K562 (cell line): Measurements from ENCODE around the gene SHISA6. TPM values are rescaled to one million over a fixed set of nuclear protein-coding genes. Genes with fewer than 3 reads are reported as not detected.

Experiments
- ATAC-seq: fragments of 200-7000 bp; cut with Tn5 transposase; 3 replicates; pipeline ENCODE4 v1.9.1; 2020; ENCODE audit warnings: moderate library complexity
- BruUV-seq: library from RNA; stranded (reverse); fragments of 400-500 nt; replicated peaks from 2 replicates; lab custom pipeline; 2021; lab: Mats Ljungman, UMichigan
- CTCF ChIA-PET: fragments of 300-600 bp; formaldehyde crosslinking; extraction: SDS; loops from one replicate; lab custom pipeline; 2021; ENCODE audit warnings: low intra/inter-chr PET ratio; lab: Yijun Ruan, JAX
- POLR2A ChIA-PET: fragments of 300-600, 350-650 bp; sonication (Branson Sonifier 250); formaldehyde crosslinking; extraction: SDS; loops from one replicate; lab custom pipeline; 2021; ENCODE audit warnings: antibody characterized with exemption, inconsistent platforms; lab: Yijun Ruan, JAX
- DNase-seq, 4 experiments: peaks; one replicate each; pipeline versions ENCODE4 v3.0.0 to v3.0.0-alpha.2; 2011 to 2018; ENCODE audit warnings: low spot score in 3 of 4, mixed read lengths in 3 of 4; ENCODE audit errors: extremely low read depth in 1 of 4
- FAIRE-seq: peaks from 2 replicates; lab custom pipeline; 2011; peaks lifted over from hg19 to GRCh38; lab: Jason Lieb, UNC
- H2AFZ ChIP-seq: 2 replicates; pipeline ENCODE4 v1.6.0; 2011; ENCODE audit warnings: low read depth, low read length, control low read depth, inconsistent platforms
- H3K27ac ChIP-seq: fragments of 200-600 bp; 3 replicates; pipeline ENCODE4 v1.8.0; 2011; ENCODE audit warnings: low read depth, mild to moderate bottlenecking, control low read depth, inconsistent platforms, low read length, moderate library complexity, mixed read lengths; ENCODE audit errors: extremely low read depth
- H3K27me3 ChIP-seq, 2 experiments: fragments of 300-600 bp in 1 of 2; 2 replicates in 1 of 2; 3 replicates in 1 of 2; pipeline versions ENCODE4 v1.6.0 to v1.8.0; 2011; ENCODE audit warnings: inconsistent platforms in 2 of 2, low read length in 2 of 2, mild to moderate bottlenecking in 1 of 2, mixed read lengths in 1 of 2, moderate library complexity in 1 of 2; ENCODE audit not compliant: control insufficient read depth in 2 of 2, insufficient read depth in 2 of 2
- H3K36me3 ChIP-seq: fragments of 300-600 bp; 3 replicates; pipeline ENCODE4 v1.8.0; 2011; ENCODE audit warnings: mild to moderate bottlenecking, low read length, inconsistent platforms; ENCODE audit not compliant: control insufficient read depth, insufficient read depth
- H3K4me1 ChIP-seq, 2 experiments: fragments of 200-600 bp in 1 of 2; replicated peaks in 1 of 2; 2 replicates in 1 of 2; 3 replicates in 1 of 2; pipeline versions ENCODE4 v1.5.1 to v1.8.0; 2011; ENCODE audit warnings: inconsistent platforms in 2 of 2, low read length in 2 of 2, mild to moderate bottlenecking in 1 of 2, mixed read lengths in 1 of 2, moderate library complexity in 1 of 2; ENCODE audit not compliant: control insufficient read depth in 2 of 2, insufficient read depth in 2 of 2
- H3K4me2 ChIP-seq: 2 replicates; pipeline ENCODE4 v1.6.1; 2011; ENCODE audit warnings: low read length, control low read depth, inconsistent platforms, mixed read lengths; ENCODE audit not compliant: insufficient read depth
- H3K4me3 ChIP-seq: fragments of 200-600 bp; sonication (generic), shearing (Covaris generic); 2 replicates; pipeline ENCODE4 v1.5.1; 2016; ENCODE audit warnings: control low read depth, inconsistent platforms
- H3K79me2 ChIP-seq: fragments of 200-600 bp; 3 replicates; pipeline ENCODE4 v1.8.0; 2011; ENCODE audit warnings: low read length, inconsistent platforms; ENCODE audit not compliant: control insufficient read depth, insufficient read depth
- H3K9ac ChIP-seq, 2 experiments: 2 replicates each; pipeline versions ENCODE4 v1.6.0 to v1.6.1; 2011; ENCODE audit warnings: low read depth in 2 of 2, low read length in 2 of 2, control low read depth in 1 of 2, inconsistent platforms in 1 of 2, mild to moderate bottlenecking in 1 of 2, mixed read lengths in 1 of 2; ENCODE audit not compliant: insufficient read depth in 1 of 2
- H3K9me1 ChIP-seq: one replicate; pipeline ENCODE4 v1.6.0; 2011; ENCODE audit warnings: inconsistent platforms, mild to moderate bottlenecking, low read length, moderate library complexity; ENCODE audit not compliant: control insufficient read depth, insufficient read depth
- H3K9me3 ChIP-seq: replicated peaks from 2 replicates; pipeline ENCODE4 v1.5.1; 2011; ENCODE audit warnings: low read depth, low read length, inconsistent platforms; ENCODE audit not compliant: control insufficient read depth, insufficient read depth
- H4K20me1 ChIP-seq: replicated peaks from 2 replicates; pipeline ENCODE4 v1.6.1; 2011; ENCODE audit warnings: low read length, inconsistent platforms, mixed read lengths; ENCODE audit not compliant: control insufficient read depth, insufficient read depth
- ATF1 ChIP-seq, 2 experiments: fragments of 450-650 bp in 1 of 2; IDR thresholded peaks; 2 replicates each; pipeline ENCODE4 v1.6.1; 2016; ENCODE audit warnings: missing compliant biosample characterization in 1 of 2, missing genetic modification characterization in 1 of 2
- CHAMP1 ChIP-seq: fragments of 450-650 bp; IDR thresholded peaks from 2 replicates; pipeline ENCODE4 v1.6.1; 2016; ENCODE audit warnings: mild to moderate bottlenecking
- FOSL1 ChIP-seq: fragments of 200-800 bp; sonication (Bioruptor generic); conservative IDR thresholded peaks from 2 replicates; pipeline ENCODE4 v1.6.1; 2016; ENCODE audit warnings: missing genetic modification characterization, missing compliant biosample characterization
- GTF2A2 ChIP-seq: IDR thresholded peaks from 2 replicates; pipeline ENCODE4 v1.6.1; 2016; ENCODE audit warnings: mild to moderate bottlenecking, missing genetic modification characterization, missing compliant biosample characterization
- ID3 ChIP-seq, 2 experiments: fragments of 250-450 bp in 1 of 2; fragments of 450-650 bp in 1 of 2; sonication (Bioruptor Pico) in 1 of 2; IDR thresholded peaks; 2 replicates each; pipeline versions ENCODE4 v1.6.1 to v1.8.0; 2016 to 2021; ENCODE audit warnings: mild to moderate bottlenecking in 2 of 2, moderate library complexity in 2 of 2, missing compliant biosample characterization in 1 of 2, missing genetic modification characterization in 1 of 2
- MAFF ChIP-seq: IDR thresholded peaks from 2 replicates; pipeline ENCODE4 v1.6.1; 2012; ENCODE audit warnings: low read length, improper control_type of control experiment
- MLX ChIP-seq, 2 experiments: fragments of 450-650 bp in 1 of 2; sonication (generic) in 1 of 2; formaldehyde crosslinking; conservative IDR thresholded peaks; 2 replicates each; pipeline versions ENCODE4 v1.4.0 to v1.8.1; 2020 to 2022; ENCODE audit warnings: mild to moderate bottlenecking in 1 of 2, missing genetic modification reagents in 1 of 2
- NR2C2 ChIP-seq, 2 experiments: fragments of 200-800 bp in 1 of 2; sonication (Bioruptor generic) in 1 of 2; sonication (generic) in 1 of 2; formaldehyde crosslinking in 1 of 2; IDR thresholded peaks; 2 replicates each; pipeline versions ENCODE4 v1.6.1 to v1.8.0; 2016 to 2022; ENCODE audit warnings: mild to moderate bottlenecking in 1 of 2, missing compliant biosample characterization in 1 of 2, missing genetic modification characterization in 1 of 2, missing genetic modification reagents in 1 of 2
- PURB ChIP-seq: sonication (generic); formaldehyde crosslinking; IDR thresholded peaks from 2 replicates; pipeline ENCODE4 v1.9.0; 2021; ENCODE audit warnings: low read depth, mild to moderate bottlenecking, missing genetic modification reagents
- ZNF740 ChIP-seq, 3 experiments: fragments of 200-800 bp in 1 of 3; sonication (Bioruptor generic) in 1 of 3; sonication (generic) in 1 of 3; formaldehyde crosslinking in 1 of 3; IDR thresholded peaks; 2 replicates each; pipeline versions ENCODE4 v1.6.1 to v1.8.0; 2016 to 2022; ENCODE audit warnings: mild to moderate bottlenecking in 2 of 3, missing compliant biosample characterization in 2 of 3, missing genetic modification characterization in 2 of 3, missing genetic modification reagents in 1 of 3
- WGBS: fragments of 100-300 bp; shearing (Covaris generic); methylation state at CpG from one replicate; pipeline ENCODE4 v1.1.6; 2016; ENCODE audit warnings: low coverage, mixed read lengths; ENCODE audit not compliant: insufficient coverage; ENCODE audit errors: missing lambda C conversion rate; 5-methylcytosine and 5-hydroxymethylcytosine counted together
- in situ Hi-C: fragments of 300-500 bp; cut with MboI; formaldehyde crosslinking; loops from 4 replicates; pipeline ENCODE4 v1.15.0; 2018; ENCODE audit warnings: inconsistent platforms, mixed read lengths
- intact Hi-C: fragments of 100-400 bp; cut with micrococcal nuclease; formaldehyde crosslinking; loops from 2 replicates; pipeline ENCODE4 v1.14.2; 2022
- polyA plus RNA-seq, 8 experiments: library from polyadenylated mRNA; depleted of rRNA in 4 of 8; stranded (reverse) in 5 of 8; unstranded in 3 of 8; fragments of >200 nt; fragmentation: Nextera tagmentation in 2 of 8; fragmentation: Illumina TruSeq in 1 of 8; extraction: Ambion mirVana in 2 of 8; extraction: Trizol in 1 of 8; gene quantifications; 2 replicates each; pipeline versions ENCODE4 v1.2.1 to v1.2.3, GENCODE V29; 2011 to 2014; ENCODE audit warnings: inconsistent platforms in 1 of 8, missing spikeins in 1 of 8
- total RNA-seq, 7 experiments: library from RNA; depleted of rRNA in 6 of 7; stranded (reverse); fragments of >200 nt in 6 of 7; fragmentation: Illumina TruSeq in 2 of 7; extraction: Trizol in 2 of 7; gene quantifications; 2 replicates each; pipeline versions ENCODE4 v1.2.1 to v1.2.3, GENCODE V29; 2011 to 2021; ENCODE audit warnings: low replicate concordance in 1 of 7

The SHISA6 gene
- total and polyA plus RNA-seq, 9 of the 15 experiments (the other 6 are each of a cell fraction or from before 2014, with no cell fraction given) = not detected

- BruUV-seq = no TSS peak
- H3K9me1 ChIP-seq = no peaks in the 10 kb centered on the region
- TF ChIP-seq CHAMP1 (no peak), GTF2A2 (tag) (no peak), MAFF (no peak), ZNF740 (CRISPR knock-in tag; IDR thresholded peaks at IDR 0.05) (no peak), ZNF740 (tag; IDR thresholded peaks at IDR 0.05) (no peak), ID3 (CRISPR knock-in tag; IDR thresholded peaks at IDR 0.05) (no peak), ID3 (tag; IDR thresholded peaks at IDR 0.05) (no peak), MLX (CRISPR knock-in tag; conservative IDR thresholded peaks at IDR 0.05) (no peak), NR2C2 (CRISPR knock-in tag; IDR thresholded peaks at IDR 0.05) (no peak), NR2C2 (tag; IDR thresholded peaks at IDR 0.05) (no peak), PURB (CRISPR knock-in tag) (no peak), FOSL1 (tag) (no peak), ATF1 (CRISPR knock-in tag; IDR thresholded peaks at IDR 0.05) (no peak), ATF1 (tag; IDR thresholded peaks at IDR 0.05) (no peak)
- H3K4me2 ChIP-seq = no peak overlapping the region
- no peak overlapping the region for H3K4me3 ChIP-seq
- no peak overlapping the region for H2AFZ ChIP-seq
- no peak for ATAC-seq
- H3K27me3 ChIP-seq = no peaks in the 10 kb centered on the region
- no peak for DNase-seq
- WGBS = 1% methylated on average over 7 of the region's 7 CpGs
- no peaks in the 10 kb centered on the region for H3K36me3 ChIP-seq
- no peak overlapping the region for H3K27ac ChIP-seq
- no peaks in the 10 kb centered on the region for H3K4me1 ChIP-seq
- in situ Hi-C loops (no loop called here), intact Hi-C loops (no loop called here)
- ChIA-PET POLR2A (no interaction called here), CTCF (no interaction called here)
- H4K20me1 ChIP-seq = no peaks in the 10 kb centered on the region
- H3K79me2 ChIP-seq = no peaks in the 10 kb centered on the region
- H3K9me3 ChIP-seq = no peaks in the 10 kb centered on the region
- no peak for FAIRE-seq
- no peak overlapping the region for H3K9ac ChIP-seq
Measured at GRCh38 chr17:11290814-11291213, 49.8 kb downstream of the SHISA6 start.
